C4-2B (cell line): ENCODE results near the gene RCOR2.

Experiments
- H3K27ac ChIP-seq: fragments of 450-650 bp; 2 replicates; pipeline ENCODE4 v1.5.1; 2017
- CTCF ChIP-seq: fragments of 450-650 bp; conservative IDR thresholded peaks from 2 replicates; pipeline ENCODE4 v1.5.1; 2017; ENCODE audit warnings: mild to moderate bottlenecking
- ZFX ChIP-seq: fragments of 450-650 bp; IDR thresholded peaks from 2 replicates; pipeline ENCODE4 v1.6.1; 2017

Gene RCOR2

GRCh38 chr11:63868399-63869064 is 48.4 kb downstream of the RCOR2 start:
- H3K27ac ChIP-seq: peak overlapping the region; percentile 75
- TF ChIP-seq CTCF (no peak), ZFX (no peak)

GRCh38 chr11:63867511-63867910 is 49.5 kb downstream of the RCOR2 start:
- TF ChIP-seq ZFX: no peak
- no peak overlapping the region for H3K27ac ChIP-seq

GRCh38 chr11:63866211-63866610 is 50.8 kb downstream of the RCOR2 start:
- TF ChIP-seq ZFX (no peak), CTCF (no peak)
- peak overlapping the region; percentile 37; the same call in 1 of the 2 replicates for H3K27ac ChIP-seq

- H3K27ac ChIP-seq: peak overlapping the region; percentile 53
Observed at GRCh38 chr11:63863620-63864019, 53.3 kb downstream of the RCOR2 start.

- TF ChIP-seq ZFX (no peak), CTCF (no peak)
Observed at GRCh38 chr11:63862923-63863322, 54.0 kb downstream of the RCOR2 start.

More at GRCh38 chr11:63862923-63863322, 54.0 kb downstream of the RCOR2 start:
- H3K27ac ChIP-seq: peak overlapping the region; percentile 53
